Measurements from ENCODE around the gene VWA8.

Gene VWA8

DNA sequence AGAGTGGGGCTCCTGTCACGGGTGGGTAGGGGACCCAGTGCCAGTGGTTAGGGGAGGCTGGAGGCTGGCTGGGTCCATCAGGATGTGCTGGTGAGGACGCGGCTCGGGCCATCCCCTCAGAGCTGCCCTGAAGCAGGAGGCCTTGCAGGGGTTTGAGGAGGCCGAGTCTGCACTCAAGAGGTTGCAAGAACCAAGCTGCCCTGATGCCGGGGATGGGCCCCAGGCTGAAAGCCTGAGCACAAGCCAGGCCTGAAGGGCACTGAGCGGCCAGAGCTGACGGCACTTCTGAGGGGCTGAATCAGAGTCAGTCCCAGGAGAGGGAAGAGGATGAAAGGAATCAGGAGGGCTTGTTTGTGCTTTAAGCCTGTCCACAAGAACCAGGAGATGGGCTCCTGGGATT is 410.6 kb downstream of the VWA8 start:
- DNase-seq, result no peak
- H3K4me1 ChIP-seq (ENCODE audit: low read length), result no peaks in the 10 kb centered on the region

GRCh38 chr13:41549491-41549890 is 411.4 kb downstream of the VWA8 start:
- no peaks in the 10 kb centered on the region for H4K20me1 ChIP-seq (ENCODE audit: insufficient read depth, low read length)
- TF ChIP-seq, protein P1, sequence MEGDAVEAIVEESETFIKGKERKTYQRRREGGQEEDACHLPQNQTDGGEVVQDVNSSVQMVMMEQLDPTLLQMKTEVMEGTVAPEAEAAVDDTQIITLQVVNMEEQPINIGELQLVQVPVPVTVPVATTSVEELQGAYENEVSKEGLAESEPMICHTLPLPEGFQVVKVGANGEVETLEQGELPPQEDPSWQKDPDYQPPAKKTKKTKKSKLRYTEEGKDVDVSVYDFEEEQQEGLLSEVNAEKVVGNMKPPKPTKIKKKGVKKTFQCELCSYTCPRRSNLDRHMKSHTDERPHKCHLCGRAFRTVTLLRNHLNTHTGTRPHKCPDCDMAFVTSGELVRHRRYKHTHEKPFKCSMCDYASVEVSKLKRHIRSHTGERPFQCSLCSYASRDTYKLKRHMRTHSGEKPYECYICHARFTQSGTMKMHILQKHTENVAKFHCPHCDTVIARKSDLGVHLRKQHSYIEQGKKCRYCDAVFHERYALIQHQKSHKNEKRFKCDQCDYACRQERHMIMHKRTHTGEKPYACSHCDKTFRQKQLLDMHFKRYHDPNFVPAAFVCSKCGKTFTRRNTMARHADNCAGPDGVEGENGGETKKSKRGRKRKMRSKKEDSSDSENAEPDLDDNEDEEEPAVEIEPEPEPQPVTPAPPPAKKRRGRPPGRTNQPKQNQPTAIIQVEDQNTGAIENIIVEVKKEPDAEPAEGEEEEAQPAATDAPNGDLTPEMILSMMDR (IDR thresholded peaks at IDR 0.05; ENCODE audit: low read length), result no peak

More for the DNA sequence above, 410.6 kb downstream of the VWA8 start:
- H3F3A ChIP-seq (ENCODE audit: insufficient read depth, low read length), result no peaks in the 10 kb centered on the region
- H3K4me2 ChIP-seq (ENCODE audit: low read depth, low read length), result no peak overlapping the region
- H2AFZ ChIP-seq (ENCODE audit: low read length), result no peak overlapping the region
- no peaks in the 10 kb centered on the region for H3K27me3 ChIP-seq (replicated peaks; ENCODE audit: insufficient read depth, low read length)
- no peaks in the 10 kb centered on the region for H3K36me3 ChIP-seq (replicated peaks; ENCODE audit: insufficient read depth, low read length)
- H4K20me1 ChIP-seq (ENCODE audit: insufficient read depth, low read length), result no peaks in the 10 kb centered on the region
- TF ChIP-seq, protein P1 (IDR thresholded peaks at IDR 0.05; ENCODE audit: low read length), result no peak
- no peak for TF ChIP-seq EZH2phosphoT487 (IDR thresholded peaks at IDR 0.05; ENCODE audit: low read length)
- no peak for TF ChIP-seq EZH2 (optimal IDR thresholded peaks at IDR 0.05; ENCODE audit: low read depth, low read length)
- no peaks in the 10 kb centered on the region for H3K79me2 ChIP-seq (ENCODE audit: low read length)
- H3K9ac ChIP-seq (ENCODE audit: low read length), result no peak overlapping the region
- no peaks in the 10 kb centered on the region for H3K9me3 ChIP-seq (replicated peaks; ENCODE audit: insufficient read depth, low read length)
- no peak overlapping the region for H3K4me3 ChIP-seq (ENCODE audit: low read length)
- H3K27ac ChIP-seq (ENCODE audit: low read length), result no peak overlapping the region
- H3K9me2 ChIP-seq (replicated peaks; ENCODE audit: insufficient read depth, low read length), result no peaks in the 10 kb centered on the region

GRCh38 chr13:41548910-41549309 is 412.0 kb downstream of the VWA8 start:
- Histone ChIP-seq H3F3A (ENCODE audit: insufficient read depth, low read length) (no peaks in the 10 kb centered on the region), H3K9ac (ENCODE audit: low read length) (no peak overlapping the region), H3K27me3 (replicated peaks; ENCODE audit: insufficient read depth, low read length) (no peaks in the 10 kb centered on the region), H3K79me2 (ENCODE audit: low read length) (no peaks in the 10 kb centered on the region), H4K20me1 (ENCODE audit: insufficient read depth, low read length) (no peaks in the 10 kb centered on the region), H3K9me2 (replicated peaks; ENCODE audit: insufficient read depth, low read length) (no peaks in the 10 kb centered on the region), H3K27ac (ENCODE audit: low read length) (no peak overlapping the region), H3K9me3 (replicated peaks; ENCODE audit: insufficient read depth, low read length) (no peaks in the 10 kb centered on the region), H3K4me1 (ENCODE audit: low read length) (no peaks in the 10 kb centered on the region), H2AFZ (ENCODE audit: low read length) (no peak overlapping the region), H3K4me2 (ENCODE audit: low read depth, low read length) (no peak overlapping the region), H3K36me3 (replicated peaks; ENCODE audit: insufficient read depth, low read length) (no peaks in the 10 kb centered on the region), H3K4me3 (ENCODE audit: low read length) (no peak overlapping the region)
- TF ChIP-seq, protein P1 (IDR thresholded peaks at IDR 0.05; ENCODE audit: low read length), result no peak
- TF ChIP-seq EZH2 (optimal IDR thresholded peaks at IDR 0.05; ENCODE audit: low read depth, low read length) (no peak), EZH2phosphoT487 (IDR thresholded peaks at IDR 0.05; ENCODE audit: low read length) (no peak)
- DNase-seq, result no peak

More at GRCh38 chr13:41549491-41549890, 411.4 kb downstream of the VWA8 start:
- no peak overlapping the region for H3K4me3 ChIP-seq (ENCODE audit: low read length)
- H3K4me2 ChIP-seq (ENCODE audit: low read depth, low read length), result no peak overlapping the region
- no peaks in the 10 kb centered on the region for H3K27me3 ChIP-seq (replicated peaks; ENCODE audit: insufficient read depth, low read length)
- no peaks in the 10 kb centered on the region for H3K36me3 ChIP-seq (replicated peaks; ENCODE audit: insufficient read depth, low read length)
- no peak overlapping the region for H2AFZ ChIP-seq (ENCODE audit: low read length)
- H3K4me1 ChIP-seq (ENCODE audit: low read length), result no peaks in the 10 kb centered on the region
- H3F3A ChIP-seq (ENCODE audit: insufficient read depth, low read length), result no peaks in the 10 kb centered on the region
- no peak for DNase-seq
- H3K79me2 ChIP-seq (ENCODE audit: low read length), result no peaks in the 10 kb centered on the region
- H3K27ac ChIP-seq (ENCODE audit: low read length), result no peak overlapping the region
- no peaks in the 10 kb centered on the region for H3K9me2 ChIP-seq (replicated peaks; ENCODE audit: insufficient read depth, low read length)
- no peaks in the 10 kb centered on the region for H3K9me3 ChIP-seq (replicated peaks; ENCODE audit: insufficient read depth, low read length)
- H3K9ac ChIP-seq (ENCODE audit: low read length), result no peak overlapping the region
